GM19035 (cell line): ENCODE measurements around the gene ITPRID1.
"Not testable (repeated sequence)": the region's sequence is repeated elsewhere in the genome, so short reads cannot be mapped to it uniquely, and the experiment has no call there.

ENCODE experiments used
- ATAC-seq: cut with Tn5 transposase; IDR thresholded peaks from one replicate; pipeline ENCODE4 v1.9.1; 2021; ENCODE audit not compliant: unreplicated experiment

The ITPRID1 gene

GRCh38 chr7:31516680-31517502, 3.0 kb downstream of the ITPRID1 start:
- no peak for ATAC-seq

GRCh38 chr7:31517513-31517912, 3.6 kb downstream of the ITPRID1 start:
- ATAC-seq, result no peak

DNA sequence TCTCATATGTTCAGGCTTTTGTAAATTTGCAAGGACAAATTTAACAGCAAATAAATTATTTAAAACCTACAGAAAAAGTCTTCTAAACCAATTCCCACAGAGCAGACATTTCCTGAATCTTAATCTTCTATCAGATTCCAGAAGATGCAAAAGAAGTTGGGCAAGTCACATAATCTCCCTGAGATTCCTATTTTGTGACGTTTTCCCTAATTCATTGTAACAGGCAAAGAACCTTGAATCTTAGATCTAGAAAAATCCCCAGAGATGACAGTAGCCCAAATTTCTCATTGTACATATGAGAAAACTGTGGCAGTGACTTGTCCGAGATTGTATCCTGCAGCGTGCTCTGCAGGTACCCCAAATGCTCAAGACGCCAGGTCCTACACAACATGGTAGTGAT, 4.9 kb downstream of the ITPRID1 start:
- ATAC-seq, result no peak

- no peak for ATAC-seq
These were observed 7.6 kb downstream of the ITPRID1 start for GRCh38 chr7:31521336-31522010.

DNA sequence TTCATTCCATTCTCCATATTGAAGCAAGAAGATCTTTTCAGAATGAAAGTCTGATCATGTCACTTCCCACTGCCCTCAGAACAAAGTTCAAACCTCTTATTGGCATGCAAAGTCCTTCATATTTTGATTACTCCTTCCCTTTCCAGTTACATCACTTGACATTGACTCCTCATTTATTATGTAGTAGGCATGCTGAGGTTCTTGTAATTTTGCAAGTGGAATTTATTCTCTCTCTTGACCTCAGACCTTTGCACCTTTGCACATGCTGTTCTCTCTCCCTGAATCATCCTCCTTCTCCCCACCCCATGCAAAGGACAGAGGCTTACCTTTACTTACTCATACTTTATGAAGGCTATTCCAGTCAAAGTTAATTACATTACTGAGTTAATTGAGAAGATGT, 13.0 kb downstream of the ITPRID1 start:
- no peak for ATAC-seq

GRCh38 chr7:31529103-31529502, 15.2 kb downstream of the ITPRID1 start:
- ATAC-seq, result no peak

- not testable (repeated sequence) for ATAC-seq
These were observed 26.8 kb downstream of the ITPRID1 start for GRCh38 chr7:31540651-31541185.

- ATAC-seq, result no peak
These were observed 31.7 kb downstream of the ITPRID1 start for GRCh38 chr7:31545549-31545948.

DNA sequence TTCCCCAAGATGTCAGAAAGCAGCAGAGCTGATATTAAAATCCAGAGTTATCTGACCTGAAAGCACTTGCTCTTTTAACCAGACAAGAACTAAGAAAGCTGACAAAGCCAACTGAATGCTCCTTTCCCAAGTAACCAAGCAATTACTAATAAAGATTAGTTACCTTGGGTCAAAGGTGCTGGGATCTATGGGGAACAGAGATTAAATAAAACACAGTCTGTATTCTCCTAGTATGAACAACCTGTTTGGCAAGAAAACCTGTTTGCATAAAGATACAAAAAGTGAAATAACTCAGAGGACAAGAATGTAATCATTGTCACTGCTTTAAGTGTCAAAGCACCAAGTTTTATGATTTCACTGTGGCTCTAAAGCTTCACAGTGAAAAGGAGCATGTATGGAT, 35.7 kb downstream of the ITPRID1 start:
- ATAC-seq, result no peak

GRCh38 chr7:31550432-31550831, 36.5 kb downstream of the ITPRID1 start:
- ATAC-seq, result no peak

DNA sequence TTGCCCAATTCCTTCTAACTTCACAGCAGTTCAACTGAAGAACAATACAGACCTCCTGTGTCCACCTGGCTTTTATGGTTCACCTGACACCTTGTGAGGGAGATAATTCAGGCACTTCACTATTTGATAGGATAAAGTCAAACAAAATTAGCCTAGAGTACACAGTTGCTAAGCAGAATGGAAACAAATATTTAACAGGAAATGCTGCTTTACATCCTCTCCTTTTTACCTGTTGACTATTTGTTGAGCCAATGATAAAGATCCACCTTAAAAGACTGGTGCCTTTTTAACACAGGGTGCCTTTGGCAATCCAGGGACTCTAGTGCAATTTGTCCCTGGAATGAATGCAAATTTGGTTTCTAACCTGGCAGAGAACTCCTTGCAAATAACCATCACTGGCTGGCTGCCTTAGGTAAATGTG, 39.8 kb downstream of the ITPRID1 start:
- no peak for ATAC-seq

DNA sequence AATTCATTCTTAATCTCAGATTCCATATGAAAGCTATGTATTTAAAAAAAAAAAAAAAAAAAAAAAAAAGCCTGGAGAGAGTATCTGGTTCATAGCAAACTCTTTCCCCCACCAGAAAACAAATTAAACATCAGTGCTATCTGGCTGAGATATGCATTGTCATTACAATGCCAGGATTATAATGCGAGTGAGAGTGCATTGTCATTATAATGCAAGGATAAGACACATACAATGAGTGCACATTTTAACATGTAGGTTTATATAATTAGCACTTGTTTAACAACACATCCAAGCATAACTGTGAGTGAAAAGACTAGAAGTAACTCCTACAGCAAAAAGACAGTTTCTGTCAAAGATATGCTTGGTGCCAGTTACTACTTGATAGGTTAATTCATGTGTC, 48.1 kb downstream of the ITPRID1 start:
- ATAC-seq, result no peak

GRCh38 chr7:31563522-31563921, 49.6 kb downstream of the ITPRID1 start:
- no peak for ATAC-seq

GRCh38 chr7:31563951-31564350, 50.1 kb downstream of the ITPRID1 start:
- ATAC-seq, result no peak

DNA sequence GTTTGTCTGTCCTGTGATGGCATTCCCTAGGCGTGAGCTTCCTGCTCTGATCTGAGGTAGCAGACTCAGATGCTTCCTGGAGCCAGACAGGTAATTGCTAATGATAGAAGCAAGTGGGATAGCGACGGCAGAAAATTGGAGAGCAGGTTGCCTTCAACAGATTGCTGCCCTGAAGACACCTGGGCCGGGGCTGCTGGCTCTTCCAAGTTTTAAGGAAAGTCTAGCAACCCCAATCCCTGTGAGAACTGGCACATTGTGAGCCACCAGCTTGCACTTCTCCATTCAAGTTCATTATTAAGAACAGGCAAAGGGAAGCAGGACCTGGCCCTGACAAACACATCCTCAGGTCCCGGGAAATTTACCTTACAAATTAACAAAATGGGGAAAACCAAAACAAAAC, 50.8 kb downstream of the ITPRID1 start:
- ATAC-seq, result no peak

DNA sequence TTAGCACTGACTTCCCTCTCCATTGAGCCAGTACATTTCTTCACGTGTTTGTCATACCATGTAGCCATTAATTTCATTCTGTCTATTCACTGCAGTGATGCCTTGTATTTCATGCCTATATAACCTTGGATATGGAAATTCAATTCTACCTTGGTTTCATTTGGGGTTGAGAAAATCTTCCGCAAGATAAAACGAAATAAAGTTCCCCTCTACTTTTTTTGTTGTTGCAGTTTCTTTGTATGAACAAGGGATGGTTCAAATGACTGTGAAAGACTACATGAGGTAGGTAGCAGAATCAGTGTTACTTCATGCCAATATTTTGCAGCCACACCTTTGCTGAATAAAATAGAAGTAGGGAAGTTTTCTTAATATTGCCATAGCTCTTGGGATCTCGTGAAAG, 55.6 kb downstream of the ITPRID1 start:
- ATAC-seq, result no peak

- no peak for ATAC-seq
These were observed 69.6 kb downstream of the ITPRID1 start for GRCh38 chr7:31583526-31583925.

- ATAC-seq, result no peak
These were observed 70.1 kb downstream of the ITPRID1 start for GRCh38 chr7:31583942-31584341.

GRCh38 chr7:31595390-31595789, 81.5 kb downstream of the ITPRID1 start:
- no peak for ATAC-seq

GRCh38 chr7:31602041-31602625, 88.2 kb downstream of the ITPRID1 start:
- ATAC-seq, result no peak

DNA sequence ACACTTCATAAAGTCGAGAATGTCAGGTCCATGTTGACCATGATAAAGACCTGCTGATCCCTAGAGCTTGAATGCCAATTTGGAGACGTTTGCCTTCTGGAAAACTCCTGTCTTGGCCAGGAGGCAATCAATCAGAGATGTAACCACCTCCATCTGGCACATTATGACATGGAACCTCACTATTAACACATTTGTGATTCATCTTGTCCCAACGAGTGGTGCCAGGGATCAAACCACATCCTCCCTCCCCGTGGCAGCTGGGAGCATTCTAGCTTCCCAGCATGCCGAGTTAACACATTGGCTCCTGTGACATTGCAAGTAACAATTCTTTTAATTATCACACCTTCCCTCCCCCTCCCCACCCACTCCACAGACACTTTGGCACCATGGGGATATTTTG, 89.2 kb downstream of the ITPRID1 start:
- no peak for ATAC-seq

DNA sequence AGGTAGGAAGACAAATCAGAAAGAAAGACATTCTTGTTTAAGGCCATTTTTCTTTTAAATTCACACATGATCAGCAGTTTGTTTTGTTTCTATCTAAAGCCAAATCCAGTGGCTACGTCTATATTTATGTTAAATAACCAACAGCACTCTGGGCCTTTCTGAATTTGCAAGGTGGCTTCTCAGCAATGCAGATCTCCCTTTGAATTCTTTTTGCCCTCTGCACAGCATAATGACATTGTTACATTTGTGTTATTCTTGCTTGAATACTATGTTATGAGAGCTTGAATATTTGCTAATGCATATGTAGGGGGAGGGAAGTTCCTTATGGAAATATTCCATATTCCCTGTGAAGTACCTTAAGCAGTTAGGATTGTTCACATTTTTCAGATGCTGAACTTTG, 99.7 kb downstream of the ITPRID1 start:
- no peak for ATAC-seq
